ENCODE measurements around the gene MMP19.

GRCh38 chr12:55847033-55847432 lies 4.3 kb upstream of the MMP19 start:
- TF ChIP-seq CTCF (IDR thresholded peaks at IDR 0.05 in 8 of 11, conservative IDR thresholded peaks at IDR 0.05 in 3 of 11), result no peak
- TF ChIP-seq POLR2AphosphoS5 (IDR thresholded peaks at IDR 0.05), result peak in 2 of 3 donors; percentile 42 to 48

All from spleen (tissue), 7 donors.